ENCODE measurements around the gene SLC38A8.

Gene SLC38A8

GRCh38 chr16:83983491-83983890 lies 59.1 kb downstream of the SLC38A8 start:
- TF ChIP-seq CTCF (IDR thresholded peaks at IDR 0.05; ENCODE audit: control insufficient read depth, extremely low read depth, insufficient read depth), result no peak
- H3K4me3 ChIP-seq (ENCODE audit: low read depth, low read length), result no peak overlapping the region
- no peak for DNase-seq (ENCODE audit: low read depth)

GRCh38 chr16:83981799-83982198 lies 60.8 kb downstream of the SLC38A8 start:
- H3K4me3 ChIP-seq (ENCODE audit: low read depth, low read length), result no peak overlapping the region
- no peak for DNase-seq (ENCODE audit: low read depth)
- TF ChIP-seq CTCF (IDR thresholded peaks at IDR 0.05; ENCODE audit: control insufficient read depth, extremely low read depth, insufficient read depth), result no peak

GRCh38 chr16:83980794-83981193 lies 61.8 kb downstream of the SLC38A8 start:
- H3K4me3 ChIP-seq (ENCODE audit: low read depth, low read length), result no peak overlapping the region
- no peak for TF ChIP-seq CTCF (IDR thresholded peaks at IDR 0.05; ENCODE audit: control insufficient read depth, extremely low read depth, insufficient read depth)
- DNase-seq (ENCODE audit: low read depth), result no peak

GRCh38 chr16:83979441-83979840 lies 63.2 kb downstream of the SLC38A8 start:
- no peak overlapping the region for H3K4me3 ChIP-seq (ENCODE audit: low read depth, low read length)
- no peak for TF ChIP-seq CTCF (IDR thresholded peaks at IDR 0.05; ENCODE audit: control insufficient read depth, extremely low read depth, insufficient read depth)
- DNase-seq (ENCODE audit: low read depth), result no peak

- no peak overlapping the region for H3K4me3 ChIP-seq (ENCODE audit: low read depth, low read length)
- no peak for DNase-seq (ENCODE audit: low read depth)
- TF ChIP-seq CTCF (IDR thresholded peaks at IDR 0.05; ENCODE audit: control insufficient read depth, extremely low read depth, insufficient read depth), result no peak
Observed at GRCh38 chr16:83978401-83978904, 64.1 kb downstream of the SLC38A8 start.

GRCh38 chr16:83977056-83977815 lies 65.4 kb downstream of the SLC38A8 start:
- DNase-seq (ENCODE audit: low read depth), result no peak
- no peak overlapping the region for H3K4me3 ChIP-seq (ENCODE audit: low read depth, low read length)
- no peak for TF ChIP-seq CTCF (IDR thresholded peaks at IDR 0.05; ENCODE audit: control insufficient read depth, extremely low read depth, insufficient read depth)
